ENCODE data around the gene ANKRD11.

Gene ANKRD11

GRCh38 chr16:89317101-89317671, 173.2 kb downstream of the ANKRD11 start:
- peaks cover 49% of the 10 kb centered on the region for H3K4me1 ChIP-seq (ENCODE audit: control insufficient read depth, low read length)
- H3K4me2 ChIP-seq (ENCODE audit: low read length) = peak overlapping the region; percentile 44
- H3K9me2 ChIP-seq (replicated peaks; ENCODE audit: control insufficient read depth, low read length) = no peaks in the 10 kb centered on the region
- H3F3A ChIP-seq (ENCODE audit: control insufficient read depth, insufficient read depth) = peaks cover 4% of the 10 kb centered on the region
- no peaks in the 10 kb centered on the region for H3K27me3 ChIP-seq (ENCODE audit: control insufficient read depth, low read length)
- H3K36me3 ChIP-seq (ENCODE audit: control insufficient read depth, low read length) = peaks cover 40% of the 10 kb centered on the region
- no peak overlapping the region for H3K27ac ChIP-seq (ENCODE audit: low read depth, low read length)
- no peaks in the 10 kb centered on the region for H3K9me3 ChIP-seq (ENCODE audit: control insufficient read depth, insufficient read depth, low read length)
- H3K4me3 ChIP-seq (ENCODE audit: low read length) = no peak overlapping the region; the same call in 1 of the 2 replicates
- TF ChIP-seq CTCF (IDR thresholded peaks at IDR 0.05; ENCODE audit: low read depth, low read length, poor library complexity, severe bottlenecking) (no peak), EZH2phosphoT487 (IDR thresholded peaks at IDR 0.05; ENCODE audit: borderline replicate concordance, low read length) (no peak)
- H4K20me1 ChIP-seq (ENCODE audit: control insufficient read depth, insufficient read depth, low read depth, low read length) = peaks cover 62% of the 10 kb centered on the region
- peaks cover 99% of the 10 kb centered on the region for H3K79me2 ChIP-seq (ENCODE audit: control insufficient read depth, low read length)

GRCh38 chr16:89316701-89317100, 173.7 kb downstream of the ANKRD11 start:
- Histone ChIP-seq H3K4me3 (ENCODE audit: low read length) (peak overlapping the region; percentile 1; the same call in 1 of the 2 replicates), H3F3A (ENCODE audit: control insufficient read depth, insufficient read depth) (peaks cover 4% of the 10 kb centered on the region), H3K9me3 (ENCODE audit: control insufficient read depth, insufficient read depth, low read length) (no peaks in the 10 kb centered on the region), H3K79me2 (ENCODE audit: control insufficient read depth, low read length) (peaks cover 99% of the 10 kb centered on the region), H4K20me1 (ENCODE audit: control insufficient read depth, insufficient read depth, low read depth, low read length) (peaks cover 62% of the 10 kb centered on the region), H3K4me2 (ENCODE audit: low read length) (peak overlapping the region; percentile 44), H3K9me2 (replicated peaks; ENCODE audit: control insufficient read depth, low read length) (no peaks in the 10 kb centered on the region), H3K4me1 (ENCODE audit: control insufficient read depth, low read length) (peaks cover 46% of the 10 kb centered on the region), H3K36me3 (ENCODE audit: control insufficient read depth, low read length) (peaks cover 43% of the 10 kb centered on the region), H3K27ac (ENCODE audit: low read depth, low read length) (no peak overlapping the region), H3K27me3 (ENCODE audit: control insufficient read depth, low read length) (no peaks in the 10 kb centered on the region)
- TF ChIP-seq EZH2phosphoT487 (IDR thresholded peaks at IDR 0.05; ENCODE audit: borderline replicate concordance, low read length) (no peak), CTCF (IDR thresholded peaks at IDR 0.05; ENCODE audit: low read depth, low read length, poor library complexity, severe bottlenecking) (no peak)

- Histone ChIP-seq H3K27me3 (ENCODE audit: control insufficient read depth, low read length) (no peaks in the 10 kb centered on the region), H3K79me2 (ENCODE audit: control insufficient read depth, low read length) (peaks cover 99% of the 10 kb centered on the region), H3K4me3 (ENCODE audit: low read length) (0 out of 2 replicates have a peak overlapping the region, but pooled peaks have one; percentile 1), H3K4me1 (ENCODE audit: control insufficient read depth, low read length) (peaks cover 45% of the 10 kb centered on the region), H3F3A (ENCODE audit: control insufficient read depth, insufficient read depth) (peaks cover 10% of the 10 kb centered on the region), H3K9me3 (ENCODE audit: control insufficient read depth, insufficient read depth, low read length) (no peaks in the 10 kb centered on the region), H3K4me2 (ENCODE audit: low read length) (peak overlapping the region; percentile 44), H3K27ac (ENCODE audit: low read depth, low read length) (no peak overlapping the region), H4K20me1 (ENCODE audit: control insufficient read depth, insufficient read depth, low read depth, low read length) (peaks cover 61% of the 10 kb centered on the region), H3K36me3 (ENCODE audit: control insufficient read depth, low read length) (peaks cover 48% of the 10 kb centered on the region), H3K9me2 (replicated peaks; ENCODE audit: control insufficient read depth, low read length) (no peaks in the 10 kb centered on the region)
- no peak for TF ChIP-seq EZH2phosphoT487 (IDR thresholded peaks at IDR 0.05; ENCODE audit: borderline replicate concordance, low read length)
- TF ChIP-seq CTCF (IDR thresholded peaks at IDR 0.05; ENCODE audit: low read depth, low read length, poor library complexity, severe bottlenecking) = no peak
Measured at GRCh38 chr16:89315791-89316581, 174.4 kb downstream of the ANKRD11 start.

Data from DOHH2 (cell line).